Hepatocyte (in vitro differentiated cells): ENCODE data around the gene STRIP1.

Experiments
- EZH2 ChIP-seq: fragments of 200-600 bp; sonication (generic); IDR thresholded peaks from 2 replicates; pipeline ENCODE4 v1.6.1; 2016; ENCODE audit warnings: antibody characterized with exemption, mild to moderate bottlenecking, borderline replicate concordance
- TF ChIP-seq, protein P1 (sequence below): fragments of 200-600 bp; sonication (generic); IDR thresholded peaks from 2 replicates; pipeline ENCODE4 v1.5.1; 2016; ENCODE audit warnings: antibody characterized with exemption, mild to moderate bottlenecking; ENCODE audit not compliant: poor library complexity

DNA sequence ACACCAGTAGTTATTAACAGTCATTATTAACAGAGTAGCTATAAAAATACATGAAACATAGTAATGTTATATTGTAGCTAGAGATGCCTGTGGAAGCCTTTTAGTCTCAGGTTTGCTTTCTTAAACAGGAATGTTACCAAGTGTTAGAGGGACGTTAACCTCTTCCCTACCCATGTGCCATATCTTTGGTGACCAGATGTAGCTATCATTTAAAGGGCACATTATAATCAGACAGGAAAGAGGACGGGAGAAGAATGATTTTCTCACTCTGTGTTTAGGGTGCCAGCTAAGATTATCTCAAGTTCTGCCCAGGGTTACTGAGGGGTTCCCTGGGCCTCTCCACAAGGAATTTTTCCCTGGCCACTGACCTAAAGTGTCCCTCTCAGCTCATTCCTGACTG is 57.0 kb downstream of the STRIP1 start:
- TF ChIP-seq EZH2: no peak
- TF ChIP-seq, protein P1, sequence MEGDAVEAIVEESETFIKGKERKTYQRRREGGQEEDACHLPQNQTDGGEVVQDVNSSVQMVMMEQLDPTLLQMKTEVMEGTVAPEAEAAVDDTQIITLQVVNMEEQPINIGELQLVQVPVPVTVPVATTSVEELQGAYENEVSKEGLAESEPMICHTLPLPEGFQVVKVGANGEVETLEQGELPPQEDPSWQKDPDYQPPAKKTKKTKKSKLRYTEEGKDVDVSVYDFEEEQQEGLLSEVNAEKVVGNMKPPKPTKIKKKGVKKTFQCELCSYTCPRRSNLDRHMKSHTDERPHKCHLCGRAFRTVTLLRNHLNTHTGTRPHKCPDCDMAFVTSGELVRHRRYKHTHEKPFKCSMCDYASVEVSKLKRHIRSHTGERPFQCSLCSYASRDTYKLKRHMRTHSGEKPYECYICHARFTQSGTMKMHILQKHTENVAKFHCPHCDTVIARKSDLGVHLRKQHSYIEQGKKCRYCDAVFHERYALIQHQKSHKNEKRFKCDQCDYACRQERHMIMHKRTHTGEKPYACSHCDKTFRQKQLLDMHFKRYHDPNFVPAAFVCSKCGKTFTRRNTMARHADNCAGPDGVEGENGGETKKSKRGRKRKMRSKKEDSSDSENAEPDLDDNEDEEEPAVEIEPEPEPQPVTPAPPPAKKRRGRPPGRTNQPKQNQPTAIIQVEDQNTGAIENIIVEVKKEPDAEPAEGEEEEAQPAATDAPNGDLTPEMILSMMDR: no peak
